HG02571 (cell line): ENCODE results near the gene PPCDC.

Experiments
- ATAC-seq: cut with Tn5 transposase; IDR thresholded peaks from one replicate; pipeline ENCODE4 v1.9.1; 2021; ENCODE audit warnings: mild to moderate bottlenecking, moderate library complexity; ENCODE audit not compliant: unreplicated experiment

Gene PPCDC

GRCh38 chr15:75008629-75009326 is 14.6 kb upstream of the PPCDC start:
- ATAC-seq: peak; percentile 58

DNA sequence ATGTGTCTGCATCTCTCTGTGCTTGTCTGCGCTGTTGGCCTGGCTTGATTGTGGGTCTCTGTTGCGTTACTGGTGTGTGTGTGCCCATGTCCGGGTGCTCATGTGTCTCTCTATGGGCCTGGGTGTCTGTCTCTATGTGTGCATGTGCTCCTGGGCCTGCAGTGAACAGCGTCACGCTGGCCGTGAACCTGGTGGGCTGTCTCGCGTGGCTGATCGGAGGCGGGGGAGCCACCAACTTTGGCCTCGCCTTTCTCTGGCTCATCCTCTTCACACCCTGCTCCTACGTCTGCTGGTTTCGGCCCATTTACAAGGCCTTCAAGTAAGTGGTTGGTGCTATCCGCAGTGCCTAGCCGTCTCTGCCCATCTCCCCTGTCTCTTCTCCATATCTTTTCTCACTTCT is 7.0 kb upstream of the PPCDC start:
- no peak for ATAC-seq

DNA sequence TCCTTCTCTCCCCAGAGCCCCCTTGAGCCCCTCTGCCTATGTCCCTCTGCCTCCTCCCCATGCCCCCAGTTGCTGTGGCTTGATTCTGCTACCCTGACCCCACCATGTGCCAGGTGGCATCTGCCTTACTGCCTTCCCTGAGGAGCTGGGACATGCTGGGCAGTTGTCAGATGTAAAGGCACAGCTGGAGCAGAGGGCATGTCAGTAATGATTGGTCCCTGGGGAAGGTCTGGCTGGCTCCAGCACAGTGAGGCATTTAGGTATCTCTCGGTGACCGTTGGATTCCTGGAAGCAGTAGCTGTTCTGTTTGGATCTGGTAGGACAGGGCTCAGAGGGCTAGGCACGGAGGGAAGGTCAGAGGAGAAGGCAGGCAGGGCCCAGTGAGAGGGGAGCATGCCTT is 3.5 kb upstream of the PPCDC start:
- no peak for ATAC-seq

DNA sequence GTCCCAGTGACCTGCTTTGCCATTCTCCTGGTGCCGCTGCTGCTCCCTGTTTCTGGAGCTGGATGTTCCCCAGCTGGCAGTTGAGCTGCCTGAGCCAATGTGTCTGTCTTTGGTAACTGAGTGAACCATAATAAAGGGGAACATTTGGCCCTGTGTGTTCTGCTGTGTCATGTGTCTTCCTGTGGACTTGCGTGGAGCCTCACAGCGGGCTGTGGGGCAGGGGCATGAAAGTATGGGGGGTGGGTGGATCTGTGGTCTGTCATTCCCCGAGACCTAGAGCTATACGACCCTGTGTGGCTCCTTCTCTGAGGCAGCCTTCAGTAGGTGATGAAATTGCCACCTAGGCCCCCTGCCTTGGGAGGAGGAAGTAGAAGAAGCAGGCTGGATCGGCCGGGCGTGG is 2.0 kb upstream of the PPCDC start:
- ATAC-seq: no peak

DNA sequence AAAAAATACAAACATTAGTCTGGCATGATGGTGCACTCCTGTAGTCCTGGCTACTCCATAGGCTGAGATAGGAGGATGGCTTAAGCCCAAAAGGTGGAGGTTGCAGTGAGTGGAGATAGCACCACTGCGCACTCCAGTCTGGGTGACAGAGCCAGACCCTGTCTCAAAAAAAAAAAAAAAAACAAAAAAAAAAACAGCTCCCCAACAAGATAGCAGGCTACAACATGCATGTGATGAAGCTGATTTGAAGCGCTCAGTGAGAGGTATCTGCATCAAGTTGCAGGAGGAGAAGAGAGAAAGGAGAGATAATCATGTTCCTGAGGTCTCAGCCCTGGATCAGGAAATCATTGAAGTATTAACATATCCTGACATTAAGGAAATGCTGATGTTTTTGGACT is 608 bp upstream of the PPCDC start:
- ATAC-seq: no peak

DNA sequence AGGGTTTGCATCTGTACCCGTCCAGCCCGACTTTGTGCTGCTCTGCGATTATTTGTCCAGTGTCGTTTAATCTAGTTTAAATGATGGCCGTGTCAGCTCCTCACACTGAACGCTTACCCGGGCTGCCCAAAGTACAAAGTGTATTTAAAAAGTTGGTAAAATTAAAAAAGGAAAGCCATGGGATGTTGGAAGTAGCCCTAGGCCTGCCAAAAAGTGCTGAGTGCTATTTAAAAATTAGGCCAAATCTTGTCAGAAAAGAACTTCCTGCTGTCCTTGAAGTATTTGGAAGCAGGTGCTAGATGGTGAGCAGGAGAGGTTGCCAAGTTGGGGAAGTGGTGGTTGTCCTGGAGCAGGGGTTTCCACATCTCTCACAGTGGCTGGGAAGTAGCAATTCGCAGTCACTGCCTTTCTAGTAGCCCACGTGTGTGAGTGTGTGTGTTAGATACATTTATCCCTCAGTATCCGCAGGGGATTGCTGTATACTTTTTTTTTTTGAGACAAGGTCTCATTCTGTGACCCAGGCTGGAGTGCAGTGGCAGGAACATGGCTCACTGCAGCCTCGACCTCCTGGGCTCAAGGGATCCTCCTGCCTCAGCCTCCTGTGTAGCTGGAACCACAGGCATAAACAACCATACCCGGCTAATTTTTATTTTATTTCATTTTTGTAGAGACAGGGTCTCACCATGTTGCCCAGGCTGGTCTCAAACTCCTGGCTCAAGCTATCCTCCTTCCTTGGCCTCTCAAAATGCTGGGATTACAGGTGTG is 664 bp downstream of the PPCDC start:
- ATAC-seq: no peak

- no peak for ATAC-seq
Observed at GRCh38 chr15:75025107-75025506, 1.7 kb downstream of the PPCDC start.

GRCh38 chr15:75025548-75026260 is 2.3 kb downstream of the PPCDC start:
- ATAC-seq: no peak

GRCh38 chr15:75027551-75027950 is 4.2 kb downstream of the PPCDC start:
- no peak for ATAC-seq

GRCh38 chr15:75028991-75029377 is 5.6 kb downstream of the PPCDC start:
- no peak for ATAC-seq

- ATAC-seq: peak; percentile 59
Observed at GRCh38 chr15:75029378-75030022, 6.1 kb downstream of the PPCDC start.

DNA sequence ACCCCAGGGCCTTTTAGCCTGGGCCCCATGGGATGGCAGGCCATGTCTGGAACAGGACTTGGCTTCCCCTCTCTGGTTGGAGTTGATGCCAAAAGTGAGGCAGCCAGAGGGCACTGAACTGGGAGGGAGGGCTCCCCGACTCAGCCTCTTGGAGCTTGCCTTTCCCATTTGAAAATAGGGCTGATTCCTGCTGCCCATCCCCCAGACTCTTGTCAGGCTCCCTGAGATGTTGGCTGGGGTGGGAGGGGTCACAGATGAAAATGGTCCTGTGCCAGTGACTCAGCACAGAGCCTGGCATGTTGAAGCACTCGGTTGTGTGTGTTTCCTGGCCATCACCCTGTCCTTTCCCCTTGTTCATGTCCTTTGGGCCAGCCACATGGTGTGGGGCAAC is 6.6 kb downstream of the PPCDC start:
- ATAC-seq: no peak

DNA sequence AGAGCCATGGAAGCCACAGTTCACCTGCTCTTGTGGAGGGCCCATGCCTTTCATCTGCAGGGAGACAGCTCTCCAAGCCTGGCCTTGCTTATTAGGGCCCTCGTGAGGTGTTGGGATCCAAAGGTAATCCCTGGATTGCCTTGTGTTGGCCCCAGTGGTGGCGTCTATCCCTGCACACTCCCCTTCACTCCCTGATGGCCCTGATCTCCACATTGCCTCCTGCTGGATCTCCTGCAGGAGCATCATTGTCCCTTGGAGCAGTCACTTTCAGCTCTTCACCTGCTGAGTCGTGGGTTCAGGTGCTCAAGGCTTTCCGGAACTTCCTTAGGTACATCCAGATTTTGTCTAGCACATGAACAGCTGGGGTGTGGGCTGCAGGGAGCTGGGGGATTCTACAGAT is 7.0 kb downstream of the PPCDC start:
- no peak for ATAC-seq

- ATAC-seq: no peak
Observed at GRCh38 chr15:75031848-75032247, 8.5 kb downstream of the PPCDC start.

DNA sequence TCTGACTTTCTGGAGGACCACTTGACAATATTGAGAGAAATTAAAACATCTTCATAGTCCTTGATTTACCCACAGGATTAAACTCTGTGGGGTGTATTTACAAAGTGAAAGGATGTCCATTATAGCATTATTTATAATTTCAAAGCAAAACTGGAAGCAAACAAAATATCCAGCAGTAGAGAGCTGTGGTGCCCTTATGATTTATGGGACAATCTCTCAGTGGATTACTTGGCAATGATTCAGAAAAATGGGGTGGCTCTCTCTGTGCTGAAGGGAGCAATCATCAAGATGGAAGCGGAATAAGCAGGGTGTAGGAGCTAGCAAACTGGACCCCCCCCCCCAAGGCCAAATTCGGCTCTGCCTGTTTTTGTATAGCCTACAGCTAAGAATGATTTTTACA is 9.0 kb downstream of the PPCDC start:
- ATAC-seq: no peak

- ATAC-seq: no peak
Observed at GRCh38 chr15:75033809-75034208, 10.4 kb downstream of the PPCDC start.

DNA sequence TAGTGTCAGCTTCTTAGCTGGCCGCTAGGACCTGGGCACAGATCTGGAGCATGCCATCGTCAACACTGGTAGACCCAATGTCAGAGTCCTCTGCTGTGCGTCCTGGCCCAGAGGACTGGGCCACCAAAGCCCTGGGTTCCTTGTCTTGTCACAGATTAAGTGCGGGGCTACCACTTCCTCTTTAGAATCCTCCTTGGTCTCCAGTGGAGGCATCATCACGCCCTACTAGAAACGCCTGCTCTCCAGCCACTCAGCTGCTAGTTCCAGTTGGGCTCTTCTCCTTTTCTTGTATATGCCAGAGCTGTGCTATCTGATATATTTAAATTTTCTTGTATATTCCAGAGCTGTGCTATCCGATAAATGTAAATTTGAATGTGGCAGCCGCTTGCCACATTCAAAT is 11.2 kb downstream of the PPCDC start:
- no peak for ATAC-seq

- no peak for ATAC-seq
Observed at GRCh38 chr15:75036212-75036616, 12.8 kb downstream of the PPCDC start.

DNA sequence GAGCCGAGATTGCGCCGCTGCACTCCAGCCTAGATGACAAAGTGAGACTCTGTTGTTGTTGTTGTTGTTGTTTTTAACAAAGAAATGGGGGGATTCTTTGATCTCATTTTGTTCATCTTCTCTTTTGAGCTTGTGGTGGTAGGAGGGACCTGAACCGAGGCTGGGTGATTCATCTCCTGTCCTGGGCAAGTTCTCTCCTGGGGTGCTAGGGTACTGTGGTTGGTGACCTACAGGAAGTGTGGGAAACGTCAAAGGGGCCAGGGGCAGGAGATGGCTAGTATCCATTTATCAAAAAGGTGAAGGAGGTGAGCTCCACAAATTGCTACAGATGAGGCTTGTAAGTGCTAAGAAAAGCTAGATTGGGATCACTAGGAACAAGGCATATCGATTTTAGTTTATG is 14.3 kb downstream of the PPCDC start:
- no peak for ATAC-seq

DNA sequence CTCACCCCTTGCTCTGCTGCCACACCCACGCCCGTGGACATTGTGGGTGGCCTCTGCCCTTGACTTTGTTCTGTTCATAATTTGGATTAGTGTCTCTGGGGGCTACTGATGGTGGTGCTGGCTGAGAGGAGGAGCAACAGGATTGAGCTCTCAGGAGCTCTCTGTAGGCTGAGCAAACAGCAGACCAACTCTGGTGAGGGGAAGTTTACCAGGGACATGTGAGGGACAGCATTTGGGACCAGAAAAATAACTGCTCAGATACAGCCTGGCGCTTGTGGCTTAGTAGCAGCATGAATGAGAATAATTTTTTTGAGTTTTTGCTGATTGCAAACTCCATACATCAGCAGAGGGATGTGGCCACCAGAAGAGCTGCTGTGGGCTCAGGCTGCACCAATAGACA is 14.8 kb downstream of the PPCDC start:
- no peak for ATAC-seq

DNA sequence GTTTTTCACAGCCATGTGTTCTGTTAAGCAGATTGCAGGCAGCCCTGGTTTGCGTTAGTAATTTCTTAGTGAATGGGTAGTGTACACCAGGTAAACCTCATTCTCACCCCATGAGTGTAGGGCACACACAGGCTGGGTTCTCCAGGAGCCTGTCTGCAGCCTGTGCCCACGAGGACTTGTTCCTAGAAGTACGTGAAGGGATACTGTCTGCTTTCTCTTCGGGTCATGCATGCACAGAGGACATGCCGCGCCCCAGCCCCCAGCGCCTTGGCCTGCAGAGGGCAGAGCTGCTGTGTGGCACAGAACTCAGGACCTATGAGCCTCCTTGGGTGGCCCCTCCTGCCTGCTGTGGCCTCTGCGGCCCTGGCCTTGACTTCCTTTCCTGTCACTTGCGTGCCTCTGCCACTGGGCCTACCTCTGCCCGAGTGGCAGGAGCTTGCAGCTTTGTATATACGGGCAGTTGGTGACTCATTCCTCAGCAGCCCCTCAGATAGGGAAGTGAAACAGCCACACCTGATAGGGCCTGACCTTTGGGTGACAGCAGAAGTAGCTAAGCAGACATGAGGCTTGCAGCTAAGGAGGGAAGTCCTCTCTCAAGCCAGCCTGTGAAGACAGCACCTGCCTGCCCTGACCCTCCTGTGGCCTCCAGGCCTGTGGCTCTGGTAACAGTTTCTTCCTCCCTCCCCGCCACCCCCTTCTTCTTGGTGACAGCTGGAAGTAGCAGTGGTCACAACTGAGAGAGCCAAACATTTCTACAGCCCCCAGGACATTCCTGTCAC is 19.5 kb downstream of the PPCDC start:
- peak; percentile 63 for ATAC-seq
